HCT116 (cell line): ENCODE data around the gene ZNF212. TPM values are rescaled to one million over a fixed set of nuclear protein-coding genes. Genes with fewer than 3 reads are reported as not detected.

Experiments used
- ATAC-seq: fragments of 200-7000 bp; cut with Tn5 transposase; 2 replicates; pipeline ENCODE4 v1.9.1; 2020; ENCODE audit warnings: mild to moderate bottlenecking, moderate library complexity
- BruUV-seq: library from RNA; stranded (reverse); fragments of 400-500 nt; replicated peaks from 2 replicates; lab custom pipeline; 2021; lab: Mats Ljungman, UMichigan
- CTCF ChIA-PET: fragments of 300-600 bp; sonication (Branson Sonifier 250); formaldehyde crosslinking; loops from one replicate; lab custom pipeline; 2021; ENCODE audit warnings: antibody characterized with exemption; lab: Charles Lee
- POLR2A ChIA-PET: fragments of 300-600, 350-600 bp; sonication (Branson Sonifier 250); formaldehyde crosslinking; loops from one replicate; lab custom pipeline; 2021; ENCODE audit warnings: antibody characterized with exemption; lab: Charles Lee
- RAD21 ChIA-PET, 2 experiments: fragments of 300-600 bp; sonication (Branson Sonifier 250); formaldehyde crosslinking; loops; one replicate each; lab custom pipeline; 2023; ENCODE audit warnings: low total read pairs in 2 of 2; ENCODE audit not compliant: uncharacterized antibody in 2 of 2, unreplicated experiment in 2 of 2, low non-redundant PET in 1 of 2; lab: Charles Lee
- DNase-seq: peaks from one replicate; pipeline ENCODE4 v3.0.0-alpha.2; 2010; ENCODE audit warnings: low read depth, low spot score
- H2AFZ ChIP-seq: fragments of 200-600 bp; shearing (Covaris generic), sonication (generic); 2 replicates; pipeline ENCODE4 v1.6.1; 2017; ENCODE audit warnings: low read depth, mixed run types, mixed read lengths, antibody characterized with exemption, low read length; ENCODE audit not compliant: poor library complexity, severe bottlenecking
- H3K27ac ChIP-seq: 2 replicates; pipeline ENCODE4 v1.5.1; 2012; ENCODE audit warnings: low read depth, low read length
- H3K27me3 ChIP-seq: fragments of 200-600 bp; sonication (generic); 2 replicates; pipeline ENCODE4 v1.6.1; 2016; ENCODE audit warnings: mixed run types, low read length, mixed read lengths; ENCODE audit not compliant: insufficient read depth
- H3K36me3 ChIP-seq, 2 experiments: fragments of 200-500 bp in 1 of 2; fragments of 200-600 bp in 1 of 2; sonication (Bioruptor generic) in 1 of 2; sonication (generic) in 1 of 2; 2 replicates each; pipeline versions ENCODE4 v1.5.1 to v1.6.1; 2014 to 2016; ENCODE audit warnings: low read length in 2 of 2, inconsistent platforms in 1 of 2, mixed read lengths in 1 of 2, mixed run types in 1 of 2; ENCODE audit not compliant: insufficient read depth in 2 of 2, control insufficient read depth in 1 of 2
- H3K4me1 ChIP-seq, 2 experiments: fragments of 200-600 bp in 1 of 2; sonication (generic) in 1 of 2; 2 replicates each; pipeline versions ENCODE4 v1.5.1 to v1.6.1; 2012 to 2017; ENCODE audit warnings: low read length in 2 of 2, inconsistent platforms in 1 of 2, mild to moderate bottlenecking in 1 of 2, mixed read lengths in 1 of 2, mixed run types in 1 of 2, moderate library complexity in 1 of 2; ENCODE audit not compliant: insufficient read depth in 2 of 2, control insufficient read depth in 1 of 2
- H3K4me2 ChIP-seq: fragments of 200-600 bp; sonication (generic); 2 replicates; pipeline ENCODE4 v1.6.1; 2017; ENCODE audit warnings: mixed run types, low read length, mixed read lengths
- H3K4me3 ChIP-seq, 2 experiments: fragments of 200-600 bp in 1 of 2; sonication (generic) in 1 of 2; replicated peaks in 1 of 2; 2 replicates each; pipeline ENCODE4 v1.5.1; 2011 to 2016; ENCODE audit warnings: low read length in 2 of 2, control low read depth in 1 of 2, low read depth in 1 of 2, mild to moderate bottlenecking in 1 of 2, mixed read lengths in 1 of 2, mixed run types in 1 of 2
- H3K79me2 ChIP-seq: fragments of 200-600 bp; sonication (generic); 2 replicates; pipeline ENCODE4 v1.6.1; 2017; ENCODE audit warnings: mild to moderate bottlenecking, mixed run types, low read length, moderate library complexity, mixed read lengths; ENCODE audit not compliant: insufficient read depth
- H3K9ac ChIP-seq: fragments of 200-600 bp; sonication (generic); 2 replicates; pipeline ENCODE4 v1.6.1; 2016; ENCODE audit warnings: low read length, mixed read lengths
- H3K9me2 ChIP-seq: fragments of 200-600 bp; sonication (generic), shearing (Covaris generic); 2 replicates; pipeline ENCODE4 v1.6.1; 2017; ENCODE audit warnings: mixed run types, mild to moderate bottlenecking, moderate library complexity; ENCODE audit not compliant: insufficient read depth
- H3K9me3 ChIP-seq, 2 experiments: fragments of 200-500 bp in 1 of 2; fragments of 200-600 bp in 1 of 2; sonication (Bioruptor generic) in 1 of 2; sonication (generic) in 1 of 2; 2 replicates each; pipeline ENCODE4 v1.6.1; 2014 to 2017; ENCODE audit warnings: low read length in 2 of 2, mixed read lengths in 2 of 2, inconsistent platforms in 1 of 2, low read depth in 1 of 2, mild to moderate bottlenecking in 1 of 2, mixed run types in 1 of 2, moderate library complexity in 1 of 2; ENCODE audit not compliant: control insufficient read depth in 1 of 2, insufficient read depth in 1 of 2
- H4K20me1 ChIP-seq: fragments of 200-600 bp; sonication (generic), shearing (Covaris generic); 2 replicates; pipeline ENCODE4 v1.6.1; 2017; ENCODE audit warnings: mixed run types, mild to moderate bottlenecking, moderate library complexity; ENCODE audit not compliant: insufficient read depth
- ATF3 ChIP-seq: IDR thresholded peaks from 2 replicates; pipeline ENCODE4 v1.6.1; 2012
- CEBPB ChIP-seq: IDR thresholded peaks from 2 replicates; pipeline ENCODE4 v1.6.1; 2012; ENCODE audit warnings: low read depth
- CTCF ChIP-seq, 3 experiments: fragments of 200-600 bp in 1 of 3; sonication (generic) in 1 of 3; IDR thresholded peaks in 2 of 3; conservative IDR thresholded peaks in 1 of 3; 2 replicates each; pipeline ENCODE4 v1.5.1; 2012 to 2017; ENCODE audit warnings: low read depth in 2 of 3, low read length in 2 of 3, antibody characterized with exemption in 1 of 3, borderline replicate concordance in 1 of 3, control low read depth in 1 of 3, mild to moderate bottlenecking in 1 of 3, mixed read lengths in 1 of 3, mixed run types in 1 of 3, moderate library complexity in 1 of 3; ENCODE audit not compliant: insufficient read depth in 1 of 3
- EGR1 ChIP-seq: IDR thresholded peaks from 2 replicates; pipeline ENCODE4 v1.6.1; 2012; ENCODE audit warnings: low read depth
- ELF1 ChIP-seq: IDR thresholded peaks from 2 replicates; pipeline ENCODE4 v1.6.1; 2012; ENCODE audit warnings: low read depth, borderline replicate concordance
- EZH2phosphoT487 ChIP-seq: fragments of 200-600 bp; IDR thresholded peaks from 2 replicates; pipeline ENCODE4 v1.6.1; 2018; ENCODE audit warnings: antibody characterized with exemption, borderline replicate concordance
- FOSL1 ChIP-seq: IDR thresholded peaks from 2 replicates; pipeline ENCODE4 v1.6.1; 2012; ENCODE audit warnings: low read depth
- JUND ChIP-seq: IDR thresholded peaks from 2 replicates; pipeline ENCODE4 v1.6.1; 2012
- MAX ChIP-seq: IDR thresholded peaks from 2 replicates; pipeline ENCODE4 v1.6.1; 2012
- POLR2AphosphoS5 ChIP-seq: IDR thresholded peaks from 2 replicates; pipeline ENCODE4 v1.6.1; 2011; ENCODE audit warnings: mild to moderate bottlenecking, low read depth, low read length, moderate library complexity
- RAD21 ChIP-seq: IDR thresholded peaks from 2 replicates; pipeline ENCODE4 v1.6.1; 2012; ENCODE audit warnings: low read depth, mild to moderate bottlenecking
- REST ChIP-seq: IDR thresholded peaks from 2 replicates; pipeline ENCODE4 v1.6.1; 2012; ENCODE audit warnings: low read depth
- TCF7L2 ChIP-seq: IDR thresholded peaks from 2 replicates; pipeline ENCODE4 v1.7.0; 2011; ENCODE audit warnings: borderline replicate concordance, inconsistent platforms; ENCODE audit not compliant: insufficient read depth, insufficient read length; ENCODE audit errors: extremely low read depth
- ZBTB33 ChIP-seq: IDR thresholded peaks from 2 replicates; pipeline ENCODE4 v1.6.1; 2011; ENCODE audit warnings: mild to moderate bottlenecking, low read length, moderate library complexity; ENCODE audit not compliant: insufficient replicate concordance; ENCODE audit errors: extremely low read depth
- ZFX ChIP-seq: fragments of 450-650 bp; IDR thresholded peaks from 2 replicates; pipeline ENCODE4 v1.6.1; 2017
- ZNF274 ChIP-seq: fragments of 200-500 bp; sonication (Bioruptor generic); IDR thresholded peaks from 2 replicates; pipeline ENCODE4 v1.6.1; 2014; ENCODE audit warnings: mild to moderate bottlenecking, low read depth, low read length, inconsistent platforms
- intact Hi-C: fragments of 100-400 bp; cut with micrococcal nuclease; formaldehyde crosslinking; loops from 2 replicates; pipeline ENCODE4 v1.10.0; 2022
- total RNA-seq: library from RNA; stranded (reverse); gene quantifications from one replicate; pipeline ENCODE4 v1.2.1, GENCODE V29; 2021; ENCODE audit not compliant: unreplicated experiment

The ZNF212 gene
- total RNA-seq, 1 experiment from 2014 or later, result 13.7 TPM

GRCh38 chr7:149256568-149256967 is 17.1 kb downstream of the ZNF212 start:
- Histone ChIP-seq H3K36me3 (peaks cover 18 to 25% of the 10 kb centered on the region in 2 experiments; a peak in 2 of 4 replicates), H3K9me2 (no peaks in the 10 kb centered on the region)
- TF ChIP-seq CEBPB (no peak), FOSL1 (no peak), ZBTB33 (no peak), RAD21 (no peak), ELF1 (no peak), ATF3 (no peak), ZNF274 (no peak), REST (no peak), EZH2phosphoT487 (no peak), EGR1 (no peak), MAX (no peak), ZFX (no peak), CTCF (IDR thresholded peaks at IDR 0.05 in 2 of 3, conservative IDR thresholded peaks at IDR 0.05 in 1 of 3; ENCODE audit: borderline replicate concordance in 1 of 3, insufficient read depth in 1 of 3, low read depth in 2 of 3, low read length in 2 of 3) (no peak), TCF7L2 (no peak), POLR2AphosphoS5 (no peak), JUND (no peak)
- TF ChIP-seq, all 23 proteins: peak for 0
- BruUV-seq, result no TSS peak
- H3K4me1 ChIP-seq, result peaks cover 0 to 5% of the 10 kb centered on the region in 2 experiments; a peak in 1 of 4 replicates
- ChIA-PET POLR2A (no interaction called here), CTCF (no interaction called here), RAD21 (no interaction called here)
- ATAC-seq (no peak), DNase-seq (no peak)
- no peak overlapping the region for H3K9ac ChIP-seq
- H3K4me2 ChIP-seq, result no peak overlapping the region
- no peak overlapping the region for H2AFZ ChIP-seq
- H3K27ac ChIP-seq, result no peak overlapping the region
- intact Hi-C loops, result no loop called here
- H3K27me3 ChIP-seq, result no peaks in the 10 kb centered on the region
- H3K9me3 ChIP-seq, result no peaks in the 10 kb centered on the region
- H4K20me1 ChIP-seq, result no peaks in the 10 kb centered on the region
- no peaks in the 10 kb centered on the region for H3K79me2 ChIP-seq
- H3K4me3 ChIP-seq, result no peak overlapping the region
